IMR-90 (cell line): ENCODE results near the gene CD96.

ENCODE experiments used
- NFE2L2 ChIP-seq: fragments of 150-350 bp; IDR thresholded peaks from 2 replicates; pipeline ENCODE4 v1.6.1; 2016; ENCODE audit warnings: low read depth, mild to moderate bottlenecking, low read length
- POLR2A ChIP-seq: IDR thresholded peaks from 2 replicates; pipeline ENCODE4 v1.6.1; 2012; ENCODE audit warnings: mild to moderate bottlenecking, low read depth, low read length
- TF ChIP-seq, protein P1 (sequence below): conservative IDR thresholded peaks from 2 replicates; pipeline ENCODE4 v1.5.1; 2012; ENCODE audit warnings: mild to moderate bottlenecking, low read depth, low read length, improper control_type of control experiment

GRCh38 chr3:111534701-111535100, 7.3 kb upstream of the CD96 start:
- no peak for TF ChIP-seq POLR2A
- TF ChIP-seq, protein P1, sequence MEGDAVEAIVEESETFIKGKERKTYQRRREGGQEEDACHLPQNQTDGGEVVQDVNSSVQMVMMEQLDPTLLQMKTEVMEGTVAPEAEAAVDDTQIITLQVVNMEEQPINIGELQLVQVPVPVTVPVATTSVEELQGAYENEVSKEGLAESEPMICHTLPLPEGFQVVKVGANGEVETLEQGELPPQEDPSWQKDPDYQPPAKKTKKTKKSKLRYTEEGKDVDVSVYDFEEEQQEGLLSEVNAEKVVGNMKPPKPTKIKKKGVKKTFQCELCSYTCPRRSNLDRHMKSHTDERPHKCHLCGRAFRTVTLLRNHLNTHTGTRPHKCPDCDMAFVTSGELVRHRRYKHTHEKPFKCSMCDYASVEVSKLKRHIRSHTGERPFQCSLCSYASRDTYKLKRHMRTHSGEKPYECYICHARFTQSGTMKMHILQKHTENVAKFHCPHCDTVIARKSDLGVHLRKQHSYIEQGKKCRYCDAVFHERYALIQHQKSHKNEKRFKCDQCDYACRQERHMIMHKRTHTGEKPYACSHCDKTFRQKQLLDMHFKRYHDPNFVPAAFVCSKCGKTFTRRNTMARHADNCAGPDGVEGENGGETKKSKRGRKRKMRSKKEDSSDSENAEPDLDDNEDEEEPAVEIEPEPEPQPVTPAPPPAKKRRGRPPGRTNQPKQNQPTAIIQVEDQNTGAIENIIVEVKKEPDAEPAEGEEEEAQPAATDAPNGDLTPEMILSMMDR: no peak
- TF ChIP-seq NFE2L2: no peak
